GM18909 (cell line): ENCODE data around the gene ZNF888.
"Not testable (repeated sequence)": the region's sequence is repeated elsewhere in the genome, so short reads cannot be mapped to it uniquely, and the experiment has no call there.

Experiments used
- ATAC-seq: cut with Tn5 transposase; IDR thresholded peaks from one replicate; pipeline ENCODE4 v1.9.1; 2021; ENCODE audit warnings: mild to moderate bottlenecking; ENCODE audit not compliant: unreplicated experiment, poor library complexity

ZNF888 gene

DNA sequence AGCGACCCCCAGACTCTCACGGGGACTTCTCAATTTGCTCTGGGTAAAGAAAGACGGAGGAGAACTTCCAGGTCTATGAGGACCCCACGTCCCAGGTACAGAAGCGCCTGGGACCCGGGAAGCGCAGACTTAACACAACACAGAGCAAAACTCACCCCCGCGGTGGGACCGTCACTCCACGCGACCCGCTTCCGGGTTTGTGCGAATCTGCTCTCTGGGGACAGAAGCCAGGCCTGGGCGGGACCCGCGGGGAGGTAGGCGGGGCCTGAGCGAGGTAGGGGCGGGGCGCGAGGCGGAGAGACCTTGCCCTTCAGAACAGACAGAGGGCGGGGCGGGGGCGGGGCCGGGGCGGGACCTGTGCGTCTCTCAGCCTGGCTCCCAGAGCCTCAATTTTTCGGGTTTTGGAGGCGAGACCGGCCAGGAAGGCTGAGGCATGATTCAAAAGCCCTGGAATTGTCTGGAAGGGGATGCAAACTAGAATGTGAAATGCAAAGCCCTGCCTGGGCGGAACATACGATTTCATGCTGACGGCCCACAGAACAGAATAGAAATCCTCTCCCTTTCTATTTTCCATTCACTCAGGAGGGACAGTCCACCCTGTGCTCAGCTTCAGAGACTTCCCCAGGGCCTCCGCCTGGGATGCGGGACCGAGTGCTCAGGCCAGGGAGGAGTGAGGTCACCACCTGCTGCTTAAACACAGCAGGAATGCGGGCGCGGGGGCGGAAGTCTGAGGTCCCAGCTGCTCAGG, 19.3 kb upstream of the ZNF888 start:
- peak; percentile 97 for ATAC-seq

DNA sequence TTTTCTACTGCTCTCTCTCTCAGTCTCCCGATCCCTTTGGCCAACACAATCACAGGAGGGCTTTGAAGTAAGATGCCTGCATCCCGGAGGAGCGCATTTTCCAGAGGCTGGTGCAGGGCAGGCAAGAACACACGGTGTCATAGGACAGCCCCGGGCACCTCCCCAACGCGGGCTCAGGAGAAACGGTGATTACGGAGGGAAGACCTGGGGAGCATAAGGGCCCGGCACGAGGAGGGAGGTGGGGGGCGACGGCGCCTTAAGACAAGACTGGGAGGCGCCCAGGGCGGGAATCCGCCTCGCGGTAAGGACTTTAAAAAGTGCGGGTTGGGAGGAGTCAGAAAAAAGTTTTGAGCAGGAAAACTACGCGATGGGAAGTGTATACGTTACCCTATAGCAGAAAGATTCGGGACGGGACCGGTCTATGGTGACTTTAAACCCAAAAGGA, 18.7 kb upstream of the ZNF888 start:
- peak; percentile 37 for ATAC-seq

DNA sequence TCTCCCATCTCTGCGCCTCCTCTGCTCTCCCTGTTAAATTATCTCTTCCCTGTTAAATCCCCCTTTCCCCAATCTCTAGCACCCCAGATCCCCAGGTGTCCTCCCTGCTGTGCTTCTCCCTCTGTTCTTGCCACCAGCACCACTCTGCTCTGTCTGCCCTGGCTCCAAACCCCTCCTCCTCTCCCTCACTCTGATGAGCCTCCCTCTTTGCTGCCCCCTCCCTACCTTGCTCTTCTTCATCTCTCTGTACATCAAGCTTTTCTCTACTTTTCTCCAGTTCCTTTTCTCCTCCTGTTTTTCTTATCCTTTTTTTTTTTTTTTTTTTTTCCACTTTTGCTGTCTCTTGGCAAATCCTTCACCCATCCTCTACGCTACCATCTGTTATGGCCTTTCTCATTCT, 18.3 kb upstream of the ZNF888 start:
- not testable (repeated sequence) for ATAC-seq

DNA sequence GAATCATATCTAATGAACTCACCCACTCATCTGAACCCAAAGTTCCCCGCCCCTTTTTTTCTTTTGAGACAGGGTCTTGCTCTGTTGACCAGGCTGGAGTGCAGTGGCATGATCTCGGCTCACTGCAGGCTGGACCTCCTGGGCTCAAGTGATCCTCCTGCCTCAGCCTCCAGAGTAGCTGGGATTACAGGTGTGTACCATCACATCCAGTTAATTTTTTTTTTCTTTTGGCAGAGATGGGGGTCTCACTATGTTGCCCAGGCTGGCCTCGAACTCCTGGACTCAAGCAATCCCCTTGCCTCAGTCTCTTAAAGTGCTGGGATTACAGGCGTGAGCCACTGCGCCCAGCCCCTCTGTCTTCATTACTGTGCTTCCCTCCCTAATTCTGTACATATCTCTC, 17.7 kb upstream of the ZNF888 start:
- ATAC-seq = not testable (repeated sequence)

DNA sequence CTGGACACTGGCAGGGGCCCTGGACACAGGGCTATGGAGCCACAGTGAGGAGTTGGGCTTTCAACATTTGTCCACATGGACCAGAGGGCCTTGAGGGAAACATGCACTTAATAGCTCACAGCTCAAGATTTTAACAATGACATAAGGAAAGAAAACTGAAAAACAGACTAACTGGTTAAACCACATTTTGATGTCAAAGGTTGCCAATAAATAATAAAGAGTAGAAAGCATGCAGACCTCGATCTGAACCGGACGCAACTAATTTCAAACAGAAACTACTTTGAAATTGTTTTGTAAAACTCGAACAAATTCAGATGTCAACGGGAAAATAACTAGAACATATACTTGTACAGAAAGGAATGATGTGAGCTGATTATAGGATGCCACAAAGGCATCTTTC, 15.5 kb upstream of the ZNF888 start:
- no peak for ATAC-seq

GRCh38 chr19:52936954-52937325, 13.7 kb upstream of the ZNF888 start:
- ATAC-seq = no peak

- no peak for ATAC-seq
Measured at GRCh38 chr19:52936151-52936953, 13.1 kb upstream of the ZNF888 start.

DNA sequence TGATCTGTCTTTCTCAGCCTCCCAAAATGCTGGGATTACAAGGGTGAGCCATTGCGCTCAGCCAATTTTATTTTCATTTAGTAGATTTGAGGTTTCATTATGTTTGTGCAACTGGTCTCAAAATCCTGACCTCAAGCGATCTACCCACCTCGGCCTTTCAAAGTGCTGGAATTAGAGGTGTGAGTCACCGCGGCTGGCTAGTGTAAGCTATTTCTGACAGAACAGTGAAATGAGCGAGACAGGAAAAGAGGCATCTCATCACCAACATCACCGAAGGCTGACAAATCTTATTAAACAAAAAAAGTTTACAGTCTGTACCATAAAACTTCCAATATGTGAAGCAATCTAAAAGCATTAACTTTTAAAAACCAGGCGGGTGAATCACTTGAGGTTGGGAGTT, 12.2 kb upstream of the ZNF888 start:
- no peak for ATAC-seq

- not testable (repeated sequence) for ATAC-seq
Measured at GRCh38 chr19:52924641-52925040, 1.4 kb upstream of the ZNF888 start.

- ATAC-seq = no peak
Measured at GRCh38 chr19:52923778-52924593, 758 bp upstream of the ZNF888 start.

DNA sequence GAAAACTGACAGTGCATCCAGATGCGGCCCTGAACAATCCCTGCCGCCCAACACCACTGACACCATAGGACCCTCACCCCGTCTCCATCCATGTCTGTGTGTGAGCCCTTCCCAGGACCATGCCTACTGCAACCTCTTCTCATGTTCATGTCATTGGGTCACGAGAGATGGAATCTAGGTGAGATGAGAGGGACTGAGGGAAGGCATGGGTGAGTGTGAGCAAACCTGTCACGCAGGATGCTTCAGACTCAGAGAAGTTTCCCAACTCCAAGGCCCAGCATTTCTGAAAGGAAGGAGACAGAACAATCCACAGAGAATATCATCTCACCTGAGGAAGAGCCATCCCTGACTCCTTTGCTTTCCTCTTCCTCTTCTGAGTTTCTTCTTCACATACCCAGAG, 5.7 kb downstream of the ZNF888 start:
- ATAC-seq = no peak

- no peak for ATAC-seq
Measured at GRCh38 chr19:52910648-52911047, 12.6 kb downstream of the ZNF888 start.

- ATAC-seq = not testable (repeated sequence)
Measured at GRCh38 chr19:52904052-52904780, 19.0 kb downstream of the ZNF888 start.

- ATAC-seq = no peak
Measured at GRCh38 chr19:52901842-52902241, 21.4 kb downstream of the ZNF888 start.

- ATAC-seq = not testable (repeated sequence)
Measured at GRCh38 chr19:52898596-52898995, 24.6 kb downstream of the ZNF888 start.

GRCh38 chr19:52898101-52898500, 25.1 kb downstream of the ZNF888 start:
- no peak for ATAC-seq

DNA sequence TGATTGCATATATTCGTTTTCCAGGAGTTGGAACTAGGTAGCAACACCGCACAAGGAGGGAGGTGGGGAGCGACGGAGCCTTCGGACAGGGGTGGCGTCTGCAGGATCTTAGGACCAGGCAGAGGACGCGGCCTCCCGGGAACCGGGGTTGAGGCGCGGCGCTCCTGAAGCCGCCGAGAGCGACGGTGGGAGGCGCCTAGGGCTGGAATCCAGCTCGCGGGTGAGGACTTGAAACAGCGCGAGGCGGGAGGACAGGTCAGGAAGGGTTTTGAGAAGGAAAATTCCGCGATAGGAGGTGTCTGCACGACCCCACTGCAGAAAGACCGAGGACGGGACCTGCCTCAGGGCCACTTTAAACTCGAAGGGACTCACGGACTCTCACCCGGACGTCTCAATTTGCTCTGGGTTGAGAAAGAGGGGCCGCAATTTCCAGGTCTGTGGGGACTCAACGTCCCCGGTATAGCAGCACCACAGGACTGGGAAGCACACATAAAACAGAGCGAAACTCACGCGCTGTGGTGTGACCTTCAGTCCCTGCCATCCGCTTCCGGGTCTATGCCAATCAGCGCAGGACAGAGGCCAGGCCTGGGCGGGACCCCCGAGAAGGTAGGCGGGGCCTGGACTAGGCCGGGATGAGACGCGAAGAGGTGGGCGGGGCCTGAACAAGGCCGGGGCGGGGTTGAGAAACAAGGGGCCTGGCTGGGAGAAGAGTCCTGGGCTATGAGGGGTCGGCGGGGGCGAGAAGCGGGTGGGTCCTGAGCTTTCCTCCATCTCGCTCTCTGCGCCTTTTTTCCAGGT, 25.9 kb downstream of the ZNF888 start, which contains the start of gene ZNF320:
Gene ZNF320 (minus strand): TSS at position 498 of the 798 bp plus-strand sequence. CDS start 7,380 bp downstream, outside the sequence.
- ATAC-seq = peak; percentile 98

GRCh38 chr19:52896431-52897137, 26.6 kb downstream of the ZNF888 start:
- ATAC-seq = peak; percentile 16

GRCh38 chr19:52891336-52891735, 31.9 kb downstream of the ZNF888 start:
- ATAC-seq = no peak
